Muscle of leg (tissue), 11 donors: ENCODE measurements around the gene ZFPM1. TPM values are rescaled to one million over a fixed set of nuclear protein-coding genes. Genes with fewer than 3 reads are reported as not detected.

Experiments used
- DNase-seq: peaks from one replicate; pipeline ENCODE4 v3.0.0; 2013
- H3K27ac ChIP-seq: one replicate; pipeline ENCODE4 v1.5.1; 2013; ENCODE audit warnings: mild to moderate bottlenecking, low read length, control low read depth
- H3K27me3 ChIP-seq: one replicate; pipeline ENCODE4 v1.6.1; 2013; ENCODE audit warnings: low read length; ENCODE audit not compliant: control insufficient read depth, insufficient read depth
- H3K36me3 ChIP-seq: one replicate; pipeline ENCODE4 v1.6.1; 2013; ENCODE audit warnings: low read length; ENCODE audit not compliant: control insufficient read depth, insufficient read depth
- H3K4me1 ChIP-seq: one replicate; pipeline ENCODE4 v1.6.1; 2013; ENCODE audit warnings: low read length; ENCODE audit not compliant: control insufficient read depth, insufficient read depth
- H3K4me3 ChIP-seq: one replicate; pipeline ENCODE4 v1.5.1; 2013; ENCODE audit warnings: low read length, control low read depth
- H3K9me3 ChIP-seq: replicated peaks from 2 replicates; pipeline ENCODE4 v1.6.1; 2013; ENCODE audit warnings: low read depth, low read length; ENCODE audit not compliant: control insufficient read depth
- WGBS: methylation state at CpG from one replicate; pipeline ENCODE4 v1.1.5; 2013; ENCODE audit warnings: missing lambda C conversion rate; ENCODE audit not compliant: insufficient coverage; 5-methylcytosine and 5-hydroxymethylcytosine counted together
- polyA plus RNA-seq, 8 donors: library from polyadenylated mRNA; unstranded; fragments of 120-200 nt; gene quantifications; one replicate each; pipeline versions ENCODE4 v1.2.1 to v1.2.3, GENCODE V29; 2013; ENCODE audit warnings: inconsistent platforms in 1 of 8, low replicate concordance in 1 of 8; ENCODE audit not compliant: insufficient read length in 8 of 8, insufficient read depth in 1 of 8
- total RNA-seq: library from RNA; stranded (reverse); fragments of 120-200 nt; gene quantifications from one replicate; pipeline ENCODE4 v1.2.4, GENCODE V29; 2013

ZFPM1 gene
- total and polyA plus RNA-seq, 9 donors = 0.89 to 3.3 (median 1.6) TPM

GRCh38 chr16:88505405-88506082 is 52.5 kb downstream of the ZFPM1 start:
- WGBS = 37% methylated on average over 12 of the region's 22 CpGs
- Histone ChIP-seq H3K9me3 (no peaks in the 10 kb centered on the region), H3K27me3 (no peaks in the 10 kb centered on the region), H3K36me3 (no peaks in the 10 kb centered on the region), H3K27ac (no peak overlapping the region), H3K4me3 (no peak overlapping the region), H3K4me1 (peaks cover 19% of the 10 kb centered on the region)
- no peak for DNase-seq

GRCh38 chr16:88506723-88507122 is 53.6 kb downstream of the ZFPM1 start:
- 90% methylated on average over 20 of the region's 21 CpGs for WGBS

GRCh38 chr16:88507231-88507743 is 54.2 kb downstream of the ZFPM1 start:
- Histone ChIP-seq H3K27me3 (no peaks in the 10 kb centered on the region), H3K4me1 (peaks cover 19% of the 10 kb centered on the region), H3K27ac (no peak overlapping the region), H3K9me3 (no peaks in the 10 kb centered on the region), H3K36me3 (no peaks in the 10 kb centered on the region), H3K4me3 (no peak overlapping the region)
- WGBS = 87% methylated on average over 5 of the region's 9 CpGs
- no peak for DNase-seq

More at GRCh38 chr16:88506723-88507122, 53.6 kb downstream of the ZFPM1 start:
- Histone ChIP-seq H3K4me1 (peaks cover 19% of the 10 kb centered on the region), H3K36me3 (no peaks in the 10 kb centered on the region), H3K27ac (no peak overlapping the region), H3K9me3 (no peaks in the 10 kb centered on the region), H3K27me3 (no peaks in the 10 kb centered on the region), H3K4me3 (no peak overlapping the region)
- DNase-seq = no peak

GRCh38 chr16:88508376-88508867 is 55.3 kb downstream of the ZFPM1 start:
- H3K4me1 ChIP-seq = peaks cover 19% of the 10 kb centered on the region
- no peaks in the 10 kb centered on the region for H3K27me3 ChIP-seq
- H3K4me3 ChIP-seq = no peak overlapping the region
- H3K36me3 ChIP-seq = no peaks in the 10 kb centered on the region
- 71% methylated on average over 9 of the region's 13 CpGs for WGBS
- H3K27ac ChIP-seq = no peak overlapping the region
- H3K9me3 ChIP-seq = no peaks in the 10 kb centered on the region
- no peak for DNase-seq

- no peak overlapping the region for H3K4me3 ChIP-seq
- DNase-seq = no peak
- no peaks in the 10 kb centered on the region for H3K27me3 ChIP-seq
- peaks cover 19% of the 10 kb centered on the region for H3K4me1 ChIP-seq
- no peak overlapping the region for H3K27ac ChIP-seq
- H3K9me3 ChIP-seq = no peaks in the 10 kb centered on the region
- H3K36me3 ChIP-seq = no peaks in the 10 kb centered on the region
- WGBS = 80% methylated on average over 37 of the region's 41 CpGs
Observed at GRCh38 chr16:88508868-88509748, 56.0 kb downstream of the ZFPM1 start.

GRCh38 chr16:88509749-88510069 is 56.6 kb downstream of the ZFPM1 start:
- Histone ChIP-seq H3K4me1 (peaks cover 18% of the 10 kb centered on the region), H3K27ac (no peak overlapping the region), H3K36me3 (no peaks in the 10 kb centered on the region), H3K9me3 (no peaks in the 10 kb centered on the region), H3K27me3 (no peaks in the 10 kb centered on the region), H3K4me3 (no peak overlapping the region)
- no peak for DNase-seq
- WGBS = 69% methylated on average over 12 of the region's 12 CpGs

GRCh38 chr16:88510091-88510994 is 57.3 kb downstream of the ZFPM1 start:
- H3K4me1 ChIP-seq = peaks cover 11% of the 10 kb centered on the region
- no peaks in the 10 kb centered on the region for H3K27me3 ChIP-seq
- no peak for DNase-seq

GRCh38 chr16:88511060-88511459 is 58.0 kb downstream of the ZFPM1 start:
- H3K36me3 ChIP-seq = no peaks in the 10 kb centered on the region
- no peak for DNase-seq
- no peaks in the 10 kb centered on the region for H3K9me3 ChIP-seq
- H3K27me3 ChIP-seq = no peaks in the 10 kb centered on the region
- peaks cover 11% of the 10 kb centered on the region for H3K4me1 ChIP-seq
- 91% methylated on average over 4 of the region's 7 CpGs for WGBS
- H3K27ac ChIP-seq = no peak overlapping the region
- no peak overlapping the region for H3K4me3 ChIP-seq

More at GRCh38 chr16:88510091-88510994, 57.3 kb downstream of the ZFPM1 start:
- H3K4me3 ChIP-seq = no peak overlapping the region
- H3K9me3 ChIP-seq = no peaks in the 10 kb centered on the region
- H3K36me3 ChIP-seq = no peaks in the 10 kb centered on the region
- H3K27ac ChIP-seq = no peak overlapping the region
- 59% methylated on average over 11 of the region's 26 CpGs for WGBS

- H3K9me3 ChIP-seq = no peaks in the 10 kb centered on the region
- no peak overlapping the region for H3K27ac ChIP-seq
- H3K36me3 ChIP-seq = no peaks in the 10 kb centered on the region
- 84% methylated on average over 14 of the region's 14 CpGs for WGBS
- DNase-seq = no peak
- no peaks in the 10 kb centered on the region for H3K27me3 ChIP-seq
- H3K4me1 ChIP-seq = peaks cover 11% of the 10 kb centered on the region
- H3K4me3 ChIP-seq = no peak overlapping the region
Observed at GRCh38 chr16:88511906-88512305, 58.8 kb downstream of the ZFPM1 start.
